GM12865 (cell line): ENCODE results near the gene ALDH9A1.
A peak's percentile ranks its signal among the peaks of the same experiment; 100 is the strongest.
"Not testable (repeated sequence)": the region's sequence is repeated elsewhere in the genome, so short reads cannot be mapped to it uniquely, and the experiment has no call there.

Experiments
- DNase-seq: peaks from one replicate; pipeline ENCODE4 v3.0.0; 2010; ENCODE audit warnings: low read depth
- H3K4me3 ChIP-seq: 2 replicates; pipeline ENCODE4 v1.5.1; 2011; ENCODE audit warnings: mild to moderate bottlenecking, low read depth, low read length, control low read depth
- TF ChIP-seq, protein P1 (sequence below): IDR thresholded peaks from 2 replicates; pipeline ENCODE4 v1.5.1; 2011; ENCODE audit warnings: low read length, control low read depth, low read depth, inconsistent platforms; ENCODE audit not compliant: insufficient read depth; ENCODE audit errors: missing control alignments

Gene ALDH9A1

DNA sequence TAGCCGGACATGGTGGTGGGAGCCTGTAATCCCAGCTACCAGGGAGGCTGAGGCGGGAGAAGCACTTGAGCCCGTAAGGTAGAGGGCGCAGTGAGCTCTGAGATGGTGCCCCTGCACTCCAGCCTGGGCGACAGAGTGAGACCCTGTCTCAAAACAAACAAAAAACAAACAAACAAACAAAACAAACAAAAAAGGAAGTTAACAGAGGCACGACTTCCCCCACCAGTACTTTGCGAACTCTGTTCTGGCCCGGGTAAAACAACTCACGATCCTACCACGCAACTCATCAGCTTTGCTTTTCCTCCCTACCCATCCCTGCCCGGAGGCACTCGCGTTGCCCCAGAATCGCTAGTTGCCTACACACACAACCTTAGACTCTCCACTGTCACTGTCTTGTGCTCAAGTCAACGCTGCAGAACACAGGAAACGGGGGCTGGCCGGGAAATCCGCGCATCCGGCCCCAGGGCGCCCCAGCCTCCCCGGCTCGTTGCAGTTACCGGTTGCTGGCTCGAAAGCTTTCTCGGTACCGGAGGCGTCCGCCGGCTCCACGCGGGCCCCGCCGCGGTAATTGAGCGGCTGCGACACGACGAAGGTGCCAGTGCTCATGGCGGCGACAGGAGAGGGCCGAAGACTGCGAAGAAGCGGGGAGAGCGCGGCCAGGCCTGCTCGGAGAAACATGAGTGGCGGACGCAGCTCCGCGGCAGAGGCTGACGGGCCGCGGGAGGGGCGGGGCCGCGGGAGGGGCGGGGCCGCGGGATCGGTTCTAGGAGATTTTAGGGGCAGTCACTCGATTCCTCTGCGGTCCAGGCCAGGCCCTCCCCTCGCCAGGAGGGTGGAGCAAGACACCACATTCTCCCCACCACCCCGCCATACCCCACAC lies at the start of gene ALDH9A1:
TSS of gene ALDH9A1 (minus strand) at position 682 of the 880 bp plus-strand sequence. CDS start at position 678, 4 bp downstream.
- peak; percentile 92 for DNase-seq
- H3K4me3 ChIP-seq, result peak within 1 kb of the TSS; percentile 78
- TF ChIP-seq, protein P1, sequence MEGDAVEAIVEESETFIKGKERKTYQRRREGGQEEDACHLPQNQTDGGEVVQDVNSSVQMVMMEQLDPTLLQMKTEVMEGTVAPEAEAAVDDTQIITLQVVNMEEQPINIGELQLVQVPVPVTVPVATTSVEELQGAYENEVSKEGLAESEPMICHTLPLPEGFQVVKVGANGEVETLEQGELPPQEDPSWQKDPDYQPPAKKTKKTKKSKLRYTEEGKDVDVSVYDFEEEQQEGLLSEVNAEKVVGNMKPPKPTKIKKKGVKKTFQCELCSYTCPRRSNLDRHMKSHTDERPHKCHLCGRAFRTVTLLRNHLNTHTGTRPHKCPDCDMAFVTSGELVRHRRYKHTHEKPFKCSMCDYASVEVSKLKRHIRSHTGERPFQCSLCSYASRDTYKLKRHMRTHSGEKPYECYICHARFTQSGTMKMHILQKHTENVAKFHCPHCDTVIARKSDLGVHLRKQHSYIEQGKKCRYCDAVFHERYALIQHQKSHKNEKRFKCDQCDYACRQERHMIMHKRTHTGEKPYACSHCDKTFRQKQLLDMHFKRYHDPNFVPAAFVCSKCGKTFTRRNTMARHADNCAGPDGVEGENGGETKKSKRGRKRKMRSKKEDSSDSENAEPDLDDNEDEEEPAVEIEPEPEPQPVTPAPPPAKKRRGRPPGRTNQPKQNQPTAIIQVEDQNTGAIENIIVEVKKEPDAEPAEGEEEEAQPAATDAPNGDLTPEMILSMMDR, result peak; percentile 20

- TF ChIP-seq, protein P1, result no peak
- DNase-seq, result no peak
- no peak overlapping the region for H3K4me3 ChIP-seq
Measured at GRCh38 chr1:165747632-165748447, 49.5 kb upstream of the ALDH9A1 start.

DNA sequence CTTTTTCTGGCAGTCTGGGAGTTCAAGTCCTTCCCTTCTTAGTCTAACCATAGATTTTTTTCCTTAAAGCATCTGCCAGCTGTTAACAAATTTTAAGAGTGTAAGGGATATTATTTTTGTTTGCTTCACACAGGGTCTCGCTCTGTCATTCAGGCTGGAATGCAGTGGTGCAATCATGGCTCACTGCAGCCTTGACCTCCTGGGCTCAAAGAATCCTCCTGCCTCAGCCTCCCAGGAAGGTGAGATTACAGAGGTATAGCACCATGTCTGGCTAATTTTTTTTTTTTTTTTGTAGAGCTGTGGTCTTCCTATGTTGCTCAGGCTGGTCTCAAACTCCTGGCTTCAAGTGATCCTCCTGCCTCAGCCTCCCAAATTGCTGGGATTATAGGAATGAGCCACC lies 46.6 kb upstream of the ALDH9A1 start:
- not testable (repeated sequence) for DNase-seq, H3K4me3 ChIP-seq

- TF ChIP-seq, protein P1, result no peak
- H3K4me3 ChIP-seq, result no peak overlapping the region
- no peak for DNase-seq
Measured at GRCh38 chr1:165742194-165742593, 43.8 kb upstream of the ALDH9A1 start.

- H3K4me3 ChIP-seq, result no peak overlapping the region
- DNase-seq, result peak; percentile 56
- TF ChIP-seq, protein P1, result no peak
Measured at GRCh38 chr1:165738794-165739193, 40.4 kb upstream of the ALDH9A1 start.

- TF ChIP-seq, protein P1, result no peak
- no peak for DNase-seq
Measured at GRCh38 chr1:165737196-165737595, 38.8 kb upstream of the ALDH9A1 start.

GRCh38 chr1:165734906-165735305 lies 36.5 kb upstream of the ALDH9A1 start:
- no peak overlapping the region for H3K4me3 ChIP-seq
- TF ChIP-seq, protein P1, result no peak
- DNase-seq, result no peak

More at GRCh38 chr1:165737196-165737595, 38.8 kb upstream of the ALDH9A1 start:
- H3K4me3 ChIP-seq, result no peak overlapping the region
